Measurements from ENCODE around the gene DPYSL5.

DNA sequence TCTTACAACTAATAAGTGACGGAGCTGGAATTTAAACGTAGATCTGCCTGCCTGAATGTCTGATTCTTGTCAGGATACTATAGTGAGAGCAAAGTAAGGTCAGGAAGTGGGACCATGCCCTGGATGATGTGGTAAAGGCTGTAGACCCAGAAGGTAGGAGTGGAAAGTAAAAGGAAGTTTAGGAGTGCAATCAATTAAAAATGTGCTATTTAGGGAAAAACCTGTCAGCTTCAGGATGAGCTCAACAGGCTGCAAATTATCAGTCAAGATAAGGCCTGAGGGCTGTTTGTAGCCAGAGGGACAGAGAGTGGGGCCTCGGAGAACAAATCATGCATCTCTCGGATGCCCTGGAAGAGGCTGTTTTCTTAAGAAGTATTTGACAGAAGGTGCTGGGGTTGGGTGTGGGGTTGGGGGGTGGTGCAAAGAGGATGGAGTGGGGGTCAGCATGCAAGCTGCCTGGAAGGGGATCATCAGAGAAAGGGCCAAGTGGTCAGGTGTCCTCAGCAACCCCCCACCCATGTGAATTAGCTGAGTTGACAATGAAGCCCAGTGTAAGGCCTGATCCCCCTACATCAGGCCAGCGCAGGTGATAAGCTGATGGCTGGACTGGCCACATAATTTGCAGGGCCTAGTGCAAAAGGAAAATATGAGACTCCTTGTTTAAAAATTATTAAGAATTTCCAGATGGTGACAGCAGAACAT, 69.4 kb downstream of the DPYSL5 start:
- TF ChIP-seq, protein P1, sequence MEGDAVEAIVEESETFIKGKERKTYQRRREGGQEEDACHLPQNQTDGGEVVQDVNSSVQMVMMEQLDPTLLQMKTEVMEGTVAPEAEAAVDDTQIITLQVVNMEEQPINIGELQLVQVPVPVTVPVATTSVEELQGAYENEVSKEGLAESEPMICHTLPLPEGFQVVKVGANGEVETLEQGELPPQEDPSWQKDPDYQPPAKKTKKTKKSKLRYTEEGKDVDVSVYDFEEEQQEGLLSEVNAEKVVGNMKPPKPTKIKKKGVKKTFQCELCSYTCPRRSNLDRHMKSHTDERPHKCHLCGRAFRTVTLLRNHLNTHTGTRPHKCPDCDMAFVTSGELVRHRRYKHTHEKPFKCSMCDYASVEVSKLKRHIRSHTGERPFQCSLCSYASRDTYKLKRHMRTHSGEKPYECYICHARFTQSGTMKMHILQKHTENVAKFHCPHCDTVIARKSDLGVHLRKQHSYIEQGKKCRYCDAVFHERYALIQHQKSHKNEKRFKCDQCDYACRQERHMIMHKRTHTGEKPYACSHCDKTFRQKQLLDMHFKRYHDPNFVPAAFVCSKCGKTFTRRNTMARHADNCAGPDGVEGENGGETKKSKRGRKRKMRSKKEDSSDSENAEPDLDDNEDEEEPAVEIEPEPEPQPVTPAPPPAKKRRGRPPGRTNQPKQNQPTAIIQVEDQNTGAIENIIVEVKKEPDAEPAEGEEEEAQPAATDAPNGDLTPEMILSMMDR (conservative IDR thresholded peaks at IDR 0.05; ENCODE audit: low read length) = no peak
- no peak for TF ChIP-seq EZH2phosphoT487 (IDR thresholded peaks at IDR 0.05; ENCODE audit: borderline replicate concordance)
